GM18507 (cell line): ENCODE data around the gene IL1RL2.

Source experiments
- DNase-seq: peaks from one replicate; pipeline ENCODE4 v3.0.0; 2011; ENCODE audit warnings: low read depth; ENCODE audit not compliant: insufficient read length; ENCODE audit errors: extremely low spot score
- FAIRE-seq: peaks from 2 replicates; lab custom pipeline; 2011; peaks lifted over from hg19 to GRCh38; lab: Jason Lieb, UNC

Gene IL1RL2

DNA sequence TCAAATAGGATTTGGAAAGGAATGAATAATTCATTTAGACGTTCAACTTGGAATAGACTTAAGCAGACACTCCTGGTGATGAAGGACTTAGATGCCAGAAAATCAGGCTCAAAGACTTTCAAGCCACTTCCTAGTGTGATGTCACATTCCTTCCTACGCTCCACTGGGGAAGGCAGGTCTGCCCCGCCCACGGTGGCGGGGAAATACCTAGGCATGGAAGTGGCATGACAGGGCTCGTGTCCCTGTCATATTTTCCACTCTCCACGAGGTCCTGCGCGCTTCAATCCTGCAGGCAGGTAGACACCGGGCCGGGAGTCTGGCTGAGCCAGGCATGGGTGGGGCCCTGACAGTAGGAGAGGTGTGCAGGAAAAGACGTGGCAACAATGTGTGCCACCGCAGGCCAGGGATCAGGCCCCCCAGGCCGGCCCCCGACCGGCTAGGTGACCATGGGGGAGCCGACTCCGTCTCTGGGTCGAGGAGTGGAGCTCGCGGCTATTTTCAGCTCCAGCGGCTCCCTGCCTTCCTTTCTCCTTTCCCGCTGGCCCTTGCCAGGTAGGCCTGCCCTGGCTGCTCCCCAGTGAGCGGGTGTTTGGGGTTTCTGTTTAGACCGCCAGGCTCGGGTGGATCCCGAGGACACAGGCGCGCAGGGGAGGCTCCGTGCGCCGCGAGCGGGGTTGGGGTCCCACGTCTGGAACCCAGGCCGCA, at the start of gene IL1RL2:
TSS of gene IL1RL2 (plus strand) at position 233 of the 705 bp plus-strand sequence. CDS start 845 bp downstream, outside the sequence.
- DNase-seq = no peak
- FAIRE-seq = no peak

- FAIRE-seq = no peak
- DNase-seq = no peak
Observed at GRCh38 chr2:102137138-102137537, 49.7 kb upstream of the IL1RL2 start.

DNA sequence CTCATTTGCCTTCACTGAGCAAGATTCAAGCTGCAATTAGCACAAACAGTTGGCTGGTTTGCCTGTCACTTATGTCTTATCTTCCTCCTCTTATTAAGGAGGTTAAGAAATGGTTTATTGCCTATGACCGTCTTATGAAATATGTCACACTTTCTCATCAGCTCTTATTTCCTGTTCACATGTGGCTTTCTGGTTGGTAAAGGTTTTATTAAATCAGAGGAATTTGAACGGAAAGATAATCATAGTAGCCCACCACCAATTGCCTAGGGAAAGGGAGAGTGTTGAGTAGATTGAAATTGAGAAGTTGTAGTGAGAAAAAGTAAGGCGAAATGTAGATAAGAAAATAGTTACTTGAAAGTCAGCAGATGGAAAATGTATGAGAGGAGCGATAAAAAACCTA, 48.5 kb upstream of the IL1RL2 start:
- DNase-seq (no peak), FAIRE-seq (no peak)

GRCh38 chr2:102139851-102140250, 47.0 kb upstream of the IL1RL2 start:
- no peak for FAIRE-seq
- DNase-seq = no peak

GRCh38 chr2:102140377-102140776, 46.4 kb upstream of the IL1RL2 start:
- DNase-seq (no peak), FAIRE-seq (no peak)

DNA sequence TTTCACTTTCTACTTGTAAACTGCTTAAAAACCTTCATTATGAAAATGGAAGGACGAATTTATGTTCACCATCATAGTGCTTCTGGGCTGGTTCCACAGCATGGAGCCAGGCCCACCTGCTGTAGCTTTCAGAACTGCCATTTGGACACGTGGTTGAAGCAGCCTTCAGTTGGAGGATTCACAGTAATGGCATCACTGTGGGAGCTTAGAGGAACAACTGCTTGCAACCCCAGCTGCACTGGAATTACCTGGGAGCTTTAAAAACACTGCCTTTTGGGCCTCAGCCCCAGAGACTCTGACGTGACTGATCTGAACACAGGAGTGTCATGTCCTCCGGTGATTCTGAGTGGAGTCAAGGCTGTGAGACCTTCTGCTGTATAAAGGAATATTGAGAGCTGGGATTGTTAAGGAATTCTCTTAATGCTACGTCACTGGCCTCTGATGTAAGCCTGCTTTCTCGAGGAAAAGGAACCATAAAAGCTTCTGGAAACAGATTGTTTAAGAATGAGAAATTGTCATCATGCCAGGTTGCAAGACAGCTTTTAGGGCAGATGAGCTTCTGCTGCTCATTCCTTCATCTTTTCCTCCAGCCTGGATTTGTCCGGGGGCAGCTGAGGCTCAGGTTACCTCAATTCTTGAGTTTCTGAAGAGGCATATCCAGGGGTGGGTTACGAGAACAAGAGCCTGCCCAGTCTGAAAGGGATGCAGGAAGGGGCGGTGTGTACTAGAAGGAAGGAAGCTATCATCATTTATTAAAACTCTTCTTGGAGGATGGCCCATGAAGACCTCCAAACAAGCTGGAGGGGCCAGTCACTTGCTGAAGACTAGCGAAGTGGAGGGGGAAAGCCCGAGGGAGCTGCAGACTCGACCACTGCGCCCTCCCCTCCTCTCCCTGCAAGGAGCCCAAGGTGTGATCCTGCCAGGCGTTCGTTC, 45.5 kb upstream of the IL1RL2 start:
- DNase-seq = no peak
- FAIRE-seq = no peak

GRCh38 chr2:102141970-102142828, 44.6 kb upstream of the IL1RL2 start, which contains the start of gene IL1R1:
IL1R1 (plus strand) TSS chr2:102142746; CDS start chr2:102157725, 14,979 bp downstream.
- no peak for FAIRE-seq

GRCh38 chr2:102142829-102143449, 43.9 kb upstream of the IL1RL2 start:
- FAIRE-seq = no peak

More at GRCh38 chr2:102141970-102142828, 44.6 kb upstream of the IL1RL2 start, which contains the start of gene IL1R1:
- DNase-seq = no peak

GRCh38 chr2:102143450-102143985, 43.3 kb upstream of the IL1RL2 start:
- FAIRE-seq = no peak
- DNase-seq = no peak

More at GRCh38 chr2:102142829-102143449, 43.9 kb upstream of the IL1RL2 start:
- DNase-seq = no peak

DNA sequence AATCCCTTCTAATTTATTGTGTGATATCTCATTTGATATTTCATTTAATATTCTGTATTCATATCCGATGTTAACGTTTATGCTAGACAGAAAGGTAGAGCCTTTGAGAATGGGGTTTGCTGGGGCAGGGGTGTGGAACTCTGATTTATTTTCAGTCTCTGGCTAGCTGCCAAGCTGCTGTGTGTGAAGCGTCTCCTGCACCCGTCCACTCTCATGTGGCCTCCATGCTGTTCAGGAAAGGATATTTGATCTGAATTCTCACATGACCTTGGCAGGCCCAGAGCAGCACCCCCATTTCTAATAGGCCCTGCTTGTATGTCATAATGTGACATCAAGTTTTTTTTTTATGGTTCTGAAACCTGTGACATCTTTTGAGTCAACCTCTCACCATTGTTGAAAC, 42.7 kb upstream of the IL1RL2 start:
- no peak for FAIRE-seq

GRCh38 chr2:102145107-102145506, 41.7 kb upstream of the IL1RL2 start:
- FAIRE-seq (no peak), DNase-seq (no peak)

More for the DNA sequence above, 42.7 kb upstream of the IL1RL2 start:
- DNase-seq = no peak

GRCh38 chr2:102145934-102146333, 40.9 kb upstream of the IL1RL2 start:
- FAIRE-seq = no peak
- no peak for DNase-seq

GRCh38 chr2:102147935-102148334, 38.9 kb upstream of the IL1RL2 start:
- FAIRE-seq = no peak

DNA sequence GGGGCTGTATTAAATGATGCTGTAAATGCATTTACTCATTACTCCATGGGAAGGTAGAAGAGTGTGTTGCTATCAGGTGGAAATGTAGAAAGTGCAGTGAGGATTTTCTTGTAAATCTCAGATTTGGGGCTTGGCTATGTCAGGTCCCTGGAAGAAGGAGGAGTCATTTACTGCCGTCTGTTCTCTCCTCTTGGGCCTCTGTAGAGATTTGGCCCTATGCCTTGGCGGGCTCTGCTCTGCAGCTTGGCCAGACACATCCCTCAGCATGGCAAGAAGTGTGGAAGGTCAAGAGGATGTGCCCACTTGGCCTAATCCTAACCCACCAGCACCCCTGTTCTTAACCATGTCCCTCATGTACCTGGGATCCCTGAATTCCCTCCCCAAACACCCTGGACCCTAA, 37.6 kb upstream of the IL1RL2 start:
- DNase-seq (no peak), FAIRE-seq (no peak)

More at GRCh38 chr2:102147935-102148334, 38.9 kb upstream of the IL1RL2 start:
- no peak for DNase-seq

DNA sequence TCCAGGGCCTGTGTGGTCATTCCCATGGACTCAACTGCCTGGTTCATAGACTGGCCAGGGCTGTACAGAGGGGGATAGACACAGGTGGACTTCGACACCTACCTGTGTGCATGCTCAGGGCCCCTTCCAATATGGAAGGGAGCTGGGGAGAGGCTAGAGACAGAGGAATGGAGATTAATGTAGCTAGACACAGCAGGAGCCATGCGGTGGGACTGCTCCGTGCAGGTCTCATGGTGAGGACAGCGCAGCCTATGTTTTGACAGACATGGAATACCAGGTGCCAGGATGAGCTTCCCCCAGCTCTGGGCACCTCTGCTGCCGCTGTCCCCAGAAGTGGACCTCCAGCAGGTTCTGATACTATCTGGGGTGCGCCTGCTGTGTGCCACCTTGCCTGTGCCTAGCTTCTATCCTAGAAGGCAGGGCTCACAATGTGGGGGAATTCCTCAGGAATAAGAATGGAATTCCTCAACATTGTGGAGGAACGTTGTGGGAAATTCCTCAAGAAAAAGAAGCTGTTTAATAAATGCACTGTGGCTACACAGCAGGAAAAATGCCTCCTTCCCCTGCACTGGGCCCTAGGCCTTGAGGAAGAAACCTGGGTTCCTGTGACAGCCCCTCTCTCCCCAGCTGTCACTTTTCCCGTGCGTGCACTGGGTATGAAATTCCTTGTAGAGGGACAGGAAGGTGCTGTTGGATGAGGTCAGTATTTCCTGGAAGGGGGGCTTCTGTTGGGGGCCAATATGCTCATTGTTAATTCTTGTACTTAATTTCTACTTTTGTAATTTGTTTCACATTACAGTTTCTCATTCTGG, 37.0 kb upstream of the IL1RL2 start:
- no peak for DNase-seq
- no peak for FAIRE-seq

- DNase-seq = no peak
- FAIRE-seq = no peak
Observed at GRCh38 chr2:102154364-102154763, 32.5 kb upstream of the IL1RL2 start.

- FAIRE-seq (no peak), DNase-seq (no peak)
Observed at GRCh38 chr2:102154946-102155702, 31.7 kb upstream of the IL1RL2 start.
